Measurements from ENCODE around the gene TUBD1.
"Not testable (repeated sequence)": the region's sequence is repeated elsewhere in the genome, so short reads cannot be mapped to it uniquely, and the experiment has no call there.

Gene TUBD1

DNA sequence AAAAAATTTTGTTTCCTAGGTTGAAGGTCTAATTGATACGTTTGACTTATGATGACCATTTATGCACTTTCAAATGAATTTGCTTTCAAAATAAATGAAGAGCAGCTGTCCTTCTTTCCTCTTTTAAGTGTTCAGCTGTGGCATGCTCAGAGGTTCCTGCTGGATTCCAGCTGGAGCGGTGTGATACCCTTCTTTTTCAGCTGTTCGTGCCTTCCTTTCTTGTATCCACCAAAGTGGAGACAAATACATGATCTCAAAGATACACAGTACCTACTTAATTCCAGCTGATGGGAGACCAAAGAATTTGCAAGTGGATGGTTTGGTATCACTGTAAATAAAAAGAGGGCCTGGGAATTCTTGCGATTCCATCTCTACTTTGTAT is 50.9 kb downstream of the TUBD1 start:
- Histone ChIP-seq H3K4me1 (ENCODE audit: insufficient read depth, low read length) (peaks cover 25% of the 10 kb centered on the region), H3K4me3 (ENCODE audit: low read depth in 1 of 2, low read length in 2 of 2) (peak overlapping the region in 1 of 2 donors; percentile 99), H3K36me3 (ENCODE audit: insufficient read depth, low read length) (peaks cover 16% of the 10 kb centered on the region), H3K27ac (ENCODE audit: low read depth, low read length) (peak overlapping the region; percentile 59)
- not testable (repeated sequence) for H3K9me3 ChIP-seq (ENCODE audit: low read length); H3K27me3 ChIP-seq (ENCODE audit: control insufficient read depth in 1 of 2, insufficient read depth in 2 of 2, low read length in 2 of 2); H3K9ac ChIP-seq (ENCODE audit: low read length)

DNA sequence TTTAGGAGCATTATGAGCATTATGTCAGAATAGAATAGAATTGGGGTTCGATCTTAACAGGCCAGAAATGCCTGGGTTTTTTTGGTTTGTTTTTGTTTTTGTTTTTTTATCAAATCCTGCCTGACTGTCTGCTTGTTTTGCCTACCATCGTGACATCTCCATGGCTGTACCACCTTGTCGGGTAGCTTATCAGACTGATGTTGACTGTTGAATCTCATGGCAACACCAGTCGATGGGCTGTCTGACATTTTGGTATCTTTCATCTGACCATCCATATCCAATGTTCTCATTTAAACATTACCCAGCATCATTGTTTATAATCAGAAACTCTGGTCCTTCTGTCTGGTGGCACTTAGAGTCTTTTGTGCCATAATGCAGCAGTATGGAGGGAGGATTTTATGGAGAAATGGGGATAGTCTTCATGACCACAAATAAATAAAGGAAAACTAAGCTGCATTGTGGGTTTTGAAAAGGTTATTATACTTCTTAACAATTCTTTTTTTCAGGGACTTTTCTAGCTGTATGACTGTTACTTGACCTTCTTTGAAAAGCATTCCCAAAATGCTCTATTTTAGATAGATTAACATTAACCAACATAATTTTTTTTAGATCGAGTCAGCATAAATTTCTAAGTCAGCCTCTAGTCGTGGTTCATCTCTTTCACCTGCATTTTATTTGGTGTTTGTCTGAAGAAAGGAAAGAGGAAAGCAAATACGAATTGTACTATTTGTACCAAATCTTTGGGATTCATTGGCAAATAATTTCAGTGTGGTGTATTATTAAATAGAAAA is 51.5 kb downstream of the TUBD1 start:
- H3K27me3 ChIP-seq (ENCODE audit: control insufficient read depth in 1 of 2, insufficient read depth in 2 of 2, low read length in 2 of 2); H3K9me3 ChIP-seq (ENCODE audit: low read length): not testable (repeated sequence)
- H3K9ac ChIP-seq (ENCODE audit: low read length), result peak overlapping the region; percentile 100
- peaks cover 16% of the 10 kb centered on the region for H3K36me3 ChIP-seq (ENCODE audit: insufficient read depth, low read length)
- peak overlapping the region; percentile 15 to 99 for H3K4me3 ChIP-seq (ENCODE audit: low read depth in 1 of 2, low read length in 2 of 2)
- H3K27ac ChIP-seq (ENCODE audit: low read depth, low read length), result peak overlapping the region; percentile 75
- peaks cover 19% of the 10 kb centered on the region for H3K4me1 ChIP-seq (ENCODE audit: insufficient read depth, low read length)

DNA sequence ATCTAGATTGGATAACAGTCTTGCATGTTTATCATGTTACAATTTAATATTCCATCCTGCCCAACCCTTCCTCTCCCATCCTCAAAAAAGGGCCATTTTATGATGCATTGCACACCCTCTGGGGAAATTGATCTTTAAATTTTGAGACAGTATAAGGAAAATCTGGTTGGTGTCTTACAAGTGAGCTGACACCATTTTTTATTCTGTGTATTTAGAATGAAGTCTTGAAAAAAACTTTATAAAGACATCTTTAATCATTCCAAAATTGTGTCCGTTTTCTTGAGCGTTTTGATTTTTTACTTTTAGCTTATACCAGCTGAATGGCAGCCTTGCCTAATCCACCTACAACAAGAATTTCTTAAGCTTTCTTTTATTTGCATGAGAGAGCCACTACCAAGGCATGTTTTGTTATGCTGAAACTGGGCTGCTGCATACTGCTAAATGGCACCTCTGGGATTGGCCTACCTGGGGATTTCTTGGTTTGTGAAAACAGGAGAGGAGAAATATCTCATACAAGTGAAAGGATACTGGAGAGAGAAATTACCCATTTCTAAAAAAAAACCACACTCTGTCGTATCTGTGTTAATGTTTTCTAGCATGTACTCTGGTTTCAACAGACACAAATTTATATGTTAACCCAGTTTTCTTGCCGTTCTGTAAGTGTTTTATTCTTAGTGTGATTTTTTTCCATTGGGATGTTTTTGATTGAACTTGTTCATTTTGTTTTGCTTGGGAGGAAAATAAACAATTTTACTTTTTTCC is 52.2 kb downstream of the TUBD1 start:
- Histone ChIP-seq H3K4me3 (ENCODE audit: low read depth in 1 of 2, low read length in 2 of 2) (peak overlapping the region; percentile 52 to 99), H3K4me1 (ENCODE audit: insufficient read depth, low read length) (peaks cover 11% of the 10 kb centered on the region), H3K36me3 (ENCODE audit: insufficient read depth, low read length) (peaks cover 16% of the 10 kb centered on the region), H3K9ac (ENCODE audit: low read length) (peak overlapping the region; percentile 100), H3K27ac (ENCODE audit: low read depth, low read length) (peak overlapping the region; percentile 75), H3K27me3 (ENCODE audit: control insufficient read depth in 1 of 2, insufficient read depth in 2 of 2, low read length in 2 of 2) (no peaks in the 10 kb centered on the region), H3K9me3 (ENCODE audit: low read length) (no peaks in the 10 kb centered on the region)

DNA sequence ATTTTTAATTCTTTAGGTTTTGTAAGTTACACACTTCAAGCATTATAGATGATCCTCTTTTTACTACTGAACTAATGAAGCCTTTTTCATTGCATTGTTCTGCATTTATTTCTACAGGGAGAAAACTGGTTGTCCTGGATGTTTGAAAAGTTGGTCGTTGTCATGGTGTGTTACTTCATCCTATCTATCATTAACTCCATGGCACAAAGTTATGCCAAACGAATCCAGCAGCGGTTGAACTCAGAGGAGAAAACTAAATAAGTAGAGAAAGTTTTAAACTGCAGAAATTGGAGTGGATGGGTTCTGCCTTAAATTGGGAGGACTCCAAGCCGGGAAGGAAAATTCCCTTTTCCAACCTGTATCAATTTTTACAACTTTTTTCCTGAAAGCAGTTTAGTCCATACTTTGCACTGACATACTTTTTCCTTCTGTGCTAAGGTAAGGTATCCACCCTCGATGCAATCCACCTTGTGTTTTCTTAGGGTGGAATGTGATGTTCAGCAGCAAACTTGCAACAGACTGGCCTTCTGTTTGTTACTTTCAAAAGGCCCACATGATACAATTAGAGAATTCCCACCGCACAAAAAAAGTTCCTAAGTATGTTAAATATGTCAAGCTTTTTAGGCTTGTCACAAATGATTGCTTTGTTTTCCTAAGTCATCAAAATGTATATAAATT is 53.0 kb downstream of the TUBD1 start:
- no peaks in the 10 kb centered on the region for H3K9me3 ChIP-seq (ENCODE audit: low read length)
- H3K4me1 ChIP-seq (ENCODE audit: insufficient read depth, low read length), result peaks cover 4% of the 10 kb centered on the region
- peak overlapping the region; percentile 75 for H3K27ac ChIP-seq (ENCODE audit: low read depth, low read length)
- no peaks in the 10 kb centered on the region for H3K27me3 ChIP-seq (ENCODE audit: control insufficient read depth in 1 of 2, insufficient read depth in 2 of 2, low read length in 2 of 2)
- peaks cover 16% of the 10 kb centered on the region for H3K36me3 ChIP-seq (ENCODE audit: insufficient read depth, low read length)
- H3K4me3 ChIP-seq (ENCODE audit: low read depth in 1 of 2, low read length in 2 of 2), result peak overlapping the region; percentile 66 to 99
- H3K9ac ChIP-seq (ENCODE audit: low read length), result peak overlapping the region; percentile 100

DNA sequence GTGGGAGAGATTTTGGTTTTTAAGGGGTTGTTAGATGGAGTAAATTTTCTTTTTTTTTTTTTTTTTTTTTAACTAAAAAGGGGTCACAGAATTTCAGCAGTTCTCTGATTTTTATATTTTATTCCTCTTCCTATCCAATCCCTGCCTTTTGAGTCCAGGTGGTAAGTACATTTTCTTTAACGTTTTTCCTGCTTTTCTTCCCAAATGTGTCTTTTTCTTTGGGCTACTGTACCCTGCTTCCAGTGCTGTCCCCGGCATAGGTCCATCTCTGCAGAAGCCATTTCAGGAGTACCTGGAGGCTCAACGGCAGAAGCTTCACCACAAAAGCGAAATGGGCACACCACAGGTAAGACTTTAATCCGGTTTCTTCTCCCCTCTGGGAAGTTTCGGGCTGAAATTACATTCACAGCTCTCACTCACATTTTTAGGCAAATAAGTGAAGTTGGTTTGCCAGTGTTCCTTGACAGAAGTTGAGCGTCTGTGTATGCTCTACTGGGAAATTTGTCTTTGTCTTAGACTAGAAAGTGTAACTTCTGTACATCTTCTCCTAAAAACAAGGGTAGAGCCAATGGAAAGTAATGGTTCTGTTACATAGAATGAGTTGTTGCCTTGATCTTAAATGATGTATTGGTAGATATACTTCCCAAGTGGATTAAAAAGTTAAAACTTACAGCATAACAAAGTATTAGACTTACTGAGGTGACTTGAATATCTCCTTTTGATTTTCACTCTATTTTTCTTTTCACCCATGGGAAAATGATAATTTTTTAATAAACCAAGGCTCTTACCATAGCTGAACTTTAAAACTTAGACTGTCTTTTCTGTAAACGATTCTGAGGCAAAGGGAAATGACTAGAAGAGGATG is 54.5 kb downstream of the TUBD1 start:
- H3K4me3 ChIP-seq (ENCODE audit: low read depth in 1 of 2, low read length in 2 of 2), result peak overlapping the region; percentile 66 to 99
- H3K27me3 ChIP-seq (ENCODE audit: control insufficient read depth in 1 of 2, insufficient read depth in 2 of 2, low read length in 2 of 2), result no peaks in the 10 kb centered on the region
- peak overlapping the region; percentile 100 for H3K9ac ChIP-seq (ENCODE audit: low read length)
- peak overlapping the region; percentile 75 for H3K27ac ChIP-seq (ENCODE audit: low read depth, low read length)
- no peaks in the 10 kb centered on the region for H3K4me1 ChIP-seq (ENCODE audit: insufficient read depth, low read length)
- peaks cover 16% of the 10 kb centered on the region for H3K36me3 ChIP-seq (ENCODE audit: insufficient read depth, low read length)
- H3K9me3 ChIP-seq (ENCODE audit: low read length), result no peaks in the 10 kb centered on the region

DNA sequence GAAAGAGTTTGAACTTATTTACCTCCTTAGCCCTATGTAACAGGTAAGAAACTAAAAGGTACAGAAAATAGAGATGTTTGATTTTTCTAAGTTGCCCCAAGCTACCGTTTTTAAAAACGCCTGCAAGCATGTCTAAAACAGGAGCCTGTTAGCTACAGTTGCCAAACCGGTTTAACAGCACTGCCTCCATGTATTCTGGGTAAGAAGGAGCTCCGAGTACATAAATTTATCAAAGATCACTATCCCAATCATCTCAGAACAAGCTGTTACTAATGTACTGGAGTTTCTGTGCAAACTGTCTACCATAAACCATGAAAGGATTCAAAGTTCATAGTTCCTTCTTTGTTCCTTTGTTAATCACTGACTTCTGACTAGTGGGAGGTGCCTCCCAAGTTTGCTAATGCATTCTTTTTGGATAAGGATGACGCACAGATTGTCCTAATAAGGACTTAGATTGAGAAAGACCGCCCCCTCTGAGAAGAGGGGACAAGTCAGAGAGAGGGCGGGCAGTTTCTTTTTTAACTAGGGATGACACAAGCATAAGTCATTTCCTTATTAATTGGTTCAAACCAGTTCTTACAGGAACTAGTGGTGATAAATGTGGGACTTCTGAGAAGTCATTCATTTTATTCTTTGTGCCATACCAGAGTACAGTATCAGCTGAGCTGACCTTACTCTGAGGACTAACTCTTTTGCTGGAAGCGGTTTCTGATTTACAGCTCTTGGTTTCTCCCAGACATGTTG is 55.3 kb downstream of the TUBD1 start:
- Histone ChIP-seq H3K9me3 (ENCODE audit: low read length) (no peaks in the 10 kb centered on the region), H3K27ac (ENCODE audit: low read depth, low read length) (peak overlapping the region; percentile 90), H3K4me3 (ENCODE audit: low read depth in 1 of 2, low read length in 2 of 2) (peak overlapping the region; percentile 66 to 99), H3K4me1 (ENCODE audit: insufficient read depth, low read length) (no peaks in the 10 kb centered on the region), H3K27me3 (ENCODE audit: control insufficient read depth in 1 of 2, insufficient read depth in 2 of 2, low read length in 2 of 2) (no peaks in the 10 kb centered on the region), H3K36me3 (ENCODE audit: insufficient read depth, low read length) (peaks cover 16% of the 10 kb centered on the region), H3K9ac (ENCODE audit: low read length) (peak overlapping the region; percentile 100)

DNA sequence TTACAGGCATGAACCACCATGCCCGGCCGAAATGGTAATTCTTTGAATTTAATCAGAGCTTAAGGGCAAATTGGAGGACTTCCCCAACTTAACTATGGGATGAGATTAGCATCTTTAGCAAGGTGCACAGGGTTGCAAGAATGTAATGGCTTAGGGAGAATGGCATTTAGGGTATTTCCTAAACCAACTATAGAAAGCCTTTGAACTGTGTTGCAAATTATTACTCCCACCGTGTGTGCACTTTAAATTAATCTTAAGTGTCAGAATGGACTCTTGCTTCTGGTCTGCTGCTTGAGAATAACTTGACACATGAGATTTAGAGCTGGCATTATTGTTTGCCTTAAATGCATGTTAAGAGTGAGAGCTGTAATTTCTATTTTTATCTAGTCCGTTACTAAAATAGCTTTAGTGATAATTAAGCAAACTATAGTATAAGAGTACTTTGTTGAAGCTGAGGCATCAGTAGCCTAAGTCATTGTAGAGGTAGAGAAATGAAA is 59.8 kb downstream of the TUBD1 start:
- Histone ChIP-seq H3K36me3 (ENCODE audit: insufficient read depth, low read length) (no peaks in the 10 kb centered on the region), H3K9me3 (ENCODE audit: low read length) (no peaks in the 10 kb centered on the region), H3K27me3 (ENCODE audit: control insufficient read depth in 1 of 2, insufficient read depth in 2 of 2, low read length in 2 of 2) (no peaks in the 10 kb centered on the region), H3K4me1 (ENCODE audit: insufficient read depth, low read length) (peaks cover 22% of the 10 kb centered on the region), H3K27ac (ENCODE audit: low read depth, low read length) (no peak overlapping the region), H3K9ac (ENCODE audit: low read length) (no peak overlapping the region), H3K4me3 (ENCODE audit: low read depth in 1 of 2, low read length in 2 of 2) (no peak overlapping the region)

DNA sequence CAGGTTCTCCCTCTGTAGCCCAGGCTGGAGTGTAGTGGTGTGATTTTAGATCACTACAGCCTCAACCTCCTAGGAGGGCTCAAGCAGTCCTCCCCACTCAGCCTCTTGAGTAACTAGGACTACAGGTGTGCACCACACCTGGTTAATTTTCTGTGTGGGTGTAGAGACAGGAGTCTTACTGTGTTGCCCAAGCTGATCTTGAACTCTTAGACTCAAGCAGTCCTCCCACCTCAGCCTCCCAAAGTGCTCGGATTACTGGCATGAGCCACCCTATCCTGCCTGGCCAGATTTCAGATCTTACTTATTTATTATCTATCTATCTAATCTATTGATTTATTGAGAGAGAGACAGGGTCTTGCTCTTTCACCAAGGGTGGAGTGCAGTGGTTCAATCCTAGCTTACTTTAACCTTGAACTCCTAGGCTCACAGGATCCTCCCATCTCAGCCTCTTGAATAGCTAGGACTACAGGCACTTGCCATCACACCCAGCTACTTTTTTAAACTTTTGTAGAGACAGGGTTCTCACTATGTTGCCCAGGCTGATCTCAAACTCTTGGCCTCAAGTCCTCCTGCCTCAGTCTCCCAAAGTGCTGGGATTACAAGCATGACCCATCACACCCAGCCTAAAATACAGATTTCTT is 61.8 kb downstream of the TUBD1 start:
- peaks cover 22% of the 10 kb centered on the region for H3K4me1 ChIP-seq (ENCODE audit: insufficient read depth, low read length)
- H3K27me3 ChIP-seq (ENCODE audit: control insufficient read depth in 1 of 2, insufficient read depth in 2 of 2, low read length in 2 of 2), result no peaks in the 10 kb centered on the region
- H3K4me3 ChIP-seq (ENCODE audit: low read depth in 1 of 2, low read length in 2 of 2), result no peak overlapping the region
- no peaks in the 10 kb centered on the region for H3K36me3 ChIP-seq (ENCODE audit: insufficient read depth, low read length)
- H3K9ac ChIP-seq (ENCODE audit: low read length), result no peak overlapping the region
- no peaks in the 10 kb centered on the region for H3K9me3 ChIP-seq (ENCODE audit: low read length)
- H3K27ac ChIP-seq (ENCODE audit: low read depth, low read length), result peak overlapping the region; percentile 18

DNA sequence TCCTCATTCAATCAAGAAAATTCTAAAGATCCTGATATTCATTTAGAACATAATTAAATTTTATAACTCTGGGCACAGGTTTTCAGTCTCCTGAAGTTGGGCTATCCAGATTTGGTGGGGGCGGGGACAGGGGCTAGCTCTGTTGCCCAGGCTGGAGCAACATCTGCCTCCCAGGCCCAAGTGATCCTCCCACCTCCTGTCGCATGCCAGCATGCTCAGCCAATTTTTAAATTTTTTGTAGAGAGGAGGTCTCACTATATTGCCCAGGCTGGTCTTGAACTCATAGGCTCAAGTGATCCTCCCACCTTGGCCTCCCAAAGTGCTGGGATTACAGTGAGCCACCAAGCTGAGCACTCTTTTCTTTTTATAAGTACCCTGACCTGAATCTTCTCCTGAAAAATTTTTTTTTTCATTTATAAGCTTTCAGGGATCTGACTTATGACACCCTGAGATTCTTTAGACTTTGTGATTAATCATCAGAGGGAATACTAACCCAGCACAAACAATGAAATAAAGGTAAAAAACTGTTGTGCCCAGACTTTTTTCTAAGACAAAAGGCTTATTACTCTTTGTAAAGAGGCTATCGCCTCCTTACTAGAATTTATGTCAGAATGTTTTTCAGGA is 62.6 kb downstream of the TUBD1 start:
- Histone ChIP-seq H3K36me3 (ENCODE audit: insufficient read depth, low read length) (no peaks in the 10 kb centered on the region), H3K4me1 (ENCODE audit: insufficient read depth, low read length) (peaks cover 22% of the 10 kb centered on the region), H3K9ac (ENCODE audit: low read length) (no peak overlapping the region), H3K27me3 (ENCODE audit: control insufficient read depth in 1 of 2, insufficient read depth in 2 of 2, low read length in 2 of 2) (no peaks in the 10 kb centered on the region), H3K27ac (ENCODE audit: low read depth, low read length) (peak overlapping the region; percentile 94), H3K4me3 (ENCODE audit: low read depth in 1 of 2, low read length in 2 of 2) (peak overlapping the region in 1 of 2 donors; percentile 21), H3K9me3 (ENCODE audit: low read length) (no peaks in the 10 kb centered on the region)
